DMS114 treated with DMSO at 0.1 percent for 48 hours (cell line): Measurements from ENCODE around the gene SYNGR3.
"Not testable (repeated sequence)": the region's sequence is repeated elsewhere in the genome, so short reads cannot be mapped to it uniquely, and the experiment has no call there.

ENCODE experiments used
- DNase-seq: peaks from one replicate; lab custom pipeline; 2025; ENCODE audit not compliant: unreplicated experiment; lab: John Stamatoyannopoulos, UW

The SYNGR3 gene

DNA sequence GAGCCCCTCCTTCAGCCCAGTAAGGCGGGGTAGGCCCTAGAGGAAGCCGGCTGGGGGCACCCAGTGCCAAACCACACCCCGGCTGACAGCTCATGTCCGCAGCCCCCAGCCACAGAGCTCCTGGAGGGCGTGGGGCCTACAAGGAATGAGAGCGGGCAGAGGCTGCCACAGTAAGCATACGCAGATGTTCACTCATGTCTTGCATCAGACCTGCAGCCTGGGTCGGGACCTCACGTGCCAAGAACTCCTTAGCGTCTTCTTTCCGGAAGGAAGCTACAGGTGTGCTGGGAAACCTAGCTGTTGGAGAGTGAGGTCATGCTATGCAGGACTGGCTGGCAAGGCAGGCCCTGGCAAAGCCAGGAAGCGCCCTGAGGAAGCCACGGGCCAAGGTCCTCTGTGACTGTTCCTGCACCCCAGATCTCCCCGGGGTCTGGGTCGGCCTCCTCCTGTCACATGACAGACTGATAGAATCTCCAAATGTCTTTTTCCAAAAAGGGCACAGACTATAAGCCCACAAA is 18.3 kb downstream of the SYNGR3 start:
- no peak for DNase-seq

- no peak for DNase-seq
These were observed 18.9 kb downstream of the SYNGR3 start for GRCh38 chr16:2008631-2009163.

- no peak for DNase-seq
These were observed 19.5 kb downstream of the SYNGR3 start for GRCh38 chr16:2009164-2009711.

- DNase-seq: peak; percentile 50
These were observed 20.2 kb downstream of the SYNGR3 start, which contains the start of gene ZNF598 for GRCh38 chr16:2009791-2010510. ZNF598 (minus strand) TSS chr16:2009821.

DNA sequence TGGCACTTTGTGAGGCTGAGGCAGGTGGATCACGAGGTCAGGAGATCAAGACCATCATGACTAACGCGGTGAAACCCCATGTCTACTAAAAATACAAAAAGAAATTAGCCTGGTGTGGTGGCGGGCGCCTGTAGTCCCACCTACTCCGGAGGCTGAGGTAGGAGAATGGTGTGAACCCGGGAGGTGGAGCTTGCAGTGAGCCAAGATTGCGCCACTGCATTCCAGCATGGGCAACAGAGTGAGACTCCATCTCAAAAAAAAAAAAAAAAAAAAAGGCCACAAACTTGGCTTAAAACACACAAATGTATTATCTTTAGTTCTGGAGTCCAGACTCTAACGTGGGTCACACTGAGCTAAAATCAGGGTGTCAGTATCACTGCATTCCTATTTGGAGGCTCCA is 22.0 kb downstream of the SYNGR3 start:
- not testable (repeated sequence) for DNase-seq

DNA sequence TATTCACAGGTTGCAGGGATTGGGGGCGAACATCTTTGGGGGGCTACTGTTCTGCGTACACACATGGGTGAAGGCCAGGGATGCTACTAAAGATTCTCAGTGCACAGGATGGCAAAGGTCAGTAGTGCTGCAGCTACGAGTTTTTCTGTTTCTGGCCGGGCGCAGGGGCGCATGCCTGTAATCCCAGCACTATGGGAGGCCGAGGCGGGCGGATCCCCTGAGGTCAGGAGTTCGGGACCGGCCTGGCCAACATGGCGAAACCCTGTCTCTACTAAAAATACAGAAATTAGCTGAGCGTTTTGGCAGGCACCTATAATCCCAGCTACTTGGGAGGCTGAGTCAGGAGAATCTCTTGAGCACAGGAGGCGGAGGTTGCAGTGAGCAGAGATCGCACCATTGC is 23.8 kb downstream of the SYNGR3 start:
- DNase-seq: no peak

DNA sequence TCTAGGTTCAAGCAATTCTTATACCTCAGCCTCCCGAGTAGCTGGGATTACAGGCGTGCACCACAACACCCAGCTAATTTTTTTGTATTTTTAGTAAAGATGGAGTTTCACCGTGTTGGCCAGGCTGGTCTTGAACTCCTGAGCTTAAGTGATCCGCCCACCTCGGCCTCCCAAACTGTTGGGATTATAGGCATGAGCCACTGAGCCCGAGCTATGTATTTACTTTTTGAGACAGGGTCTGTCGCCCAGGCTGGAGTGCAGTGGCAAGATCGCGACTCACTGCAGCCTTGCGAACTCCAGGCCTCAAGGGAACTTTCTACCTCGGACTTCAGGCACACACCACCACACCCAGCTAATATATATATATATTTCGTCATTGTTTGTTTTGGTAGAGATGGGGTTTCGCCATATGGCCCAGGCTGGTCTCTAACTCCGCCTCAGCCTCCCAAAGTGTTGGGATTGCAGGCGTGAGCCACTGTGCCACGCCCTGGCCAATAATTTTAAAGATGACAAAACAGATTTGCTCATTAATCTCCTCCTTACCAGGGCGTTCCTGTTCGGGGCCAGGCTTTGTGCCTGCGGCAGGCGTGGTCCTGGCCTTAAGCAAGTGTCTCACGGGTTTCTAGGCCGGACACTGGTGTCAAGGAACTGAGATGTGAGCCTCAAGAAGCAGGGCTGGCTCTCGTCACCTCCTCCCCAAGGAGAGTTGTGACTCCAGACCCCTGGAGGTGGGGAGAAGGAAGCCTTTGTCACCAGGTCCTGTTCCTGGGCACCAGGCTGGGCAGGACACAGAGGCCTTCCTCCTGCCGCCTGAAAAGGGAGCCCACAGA is 25.6 kb downstream of the SYNGR3 start:
- no peak for DNase-seq

- no peak for DNase-seq
These were observed 26.1 kb downstream of the SYNGR3 start for GRCh38 chr16:2015947-2016208.

DNA sequence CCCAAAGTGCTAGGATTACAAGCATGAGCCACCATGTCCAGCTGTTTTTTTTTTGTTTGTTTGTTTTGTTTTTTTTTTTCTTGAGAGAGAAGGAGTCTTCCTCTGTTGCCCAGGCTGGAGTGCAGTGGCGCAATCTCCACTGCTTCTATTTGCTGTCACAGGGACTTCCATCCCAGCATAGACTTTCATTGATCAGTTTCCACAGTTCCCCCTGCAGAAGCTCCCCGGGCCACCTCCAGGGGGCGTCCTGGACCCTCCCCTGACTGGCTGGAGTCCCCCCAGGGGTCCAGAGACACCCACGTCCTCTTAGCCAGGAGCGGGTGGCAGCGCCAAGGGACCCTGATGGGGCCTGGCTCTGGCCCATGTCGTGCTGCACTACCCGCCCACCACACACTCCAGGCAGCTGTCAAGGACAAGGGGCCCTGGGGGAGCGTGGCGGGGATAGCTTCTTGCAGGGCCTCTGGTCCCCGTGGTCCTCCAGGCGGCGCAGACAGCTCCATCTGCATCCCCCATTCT is 26.7 kb downstream of the SYNGR3 start:
- DNase-seq: no peak

DNA sequence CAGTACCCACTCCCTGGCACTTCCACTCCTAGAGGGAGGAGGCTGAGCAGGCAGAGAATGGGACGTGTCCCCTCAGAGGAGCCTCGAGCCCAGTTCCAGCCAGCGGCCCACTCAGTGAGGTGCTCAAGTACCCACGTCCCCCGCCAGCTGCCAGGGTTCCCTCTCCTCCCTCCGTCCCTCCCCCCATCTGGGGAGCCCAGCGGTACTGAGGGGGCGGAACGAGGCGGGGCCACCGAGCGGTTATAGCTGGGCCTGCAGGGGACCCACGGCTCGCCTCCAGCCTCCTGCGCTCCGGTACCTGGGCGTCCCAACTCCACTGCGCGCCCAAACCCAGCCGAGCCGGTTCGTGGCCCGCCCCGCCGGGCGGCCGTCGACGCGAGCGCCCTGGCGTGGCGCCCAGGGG is 29.7 kb downstream of the SYNGR3 start, which contains the start of gene NPW:
Gene NPW (plus strand): TSS at position 268 of the 403 bp plus-strand sequence.
- no peak for DNase-seq

- no peak for DNase-seq
These were observed 30.4 kb downstream of the SYNGR3 start for GRCh38 chr16:2019921-2020831.

- peak; percentile 71 for DNase-seq
These were observed 32.9 kb downstream of the SYNGR3 start for GRCh38 chr16:2022723-2023091.

- DNase-seq: peak; percentile 71
These were observed 33.6 kb downstream of the SYNGR3 start for GRCh38 chr16:2023092-2024031.

DNA sequence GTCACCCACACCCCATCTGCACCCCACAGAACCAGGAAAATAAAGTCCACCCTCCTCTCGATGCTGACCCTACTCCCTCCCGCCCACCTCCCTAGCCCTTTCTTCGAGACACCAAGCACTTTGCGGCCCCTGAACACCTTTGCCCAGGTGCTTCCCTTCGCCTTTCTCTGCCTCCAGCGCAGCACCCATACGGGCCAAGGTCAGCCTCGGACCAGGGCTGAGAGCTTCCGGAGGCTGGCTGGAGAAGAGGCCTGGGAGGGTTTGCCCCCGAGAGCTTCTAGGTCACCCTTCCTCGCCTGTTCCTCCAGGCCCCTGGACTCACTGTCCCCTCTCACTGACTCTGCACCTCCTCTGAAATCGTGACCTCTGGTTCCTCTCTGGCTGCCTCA is 34.3 kb downstream of the SYNGR3 start:
- DNase-seq: no peak

GRCh38 chr16:2025251-2025650 is 35.5 kb downstream of the SYNGR3 start:
- no peak for DNase-seq

DNA sequence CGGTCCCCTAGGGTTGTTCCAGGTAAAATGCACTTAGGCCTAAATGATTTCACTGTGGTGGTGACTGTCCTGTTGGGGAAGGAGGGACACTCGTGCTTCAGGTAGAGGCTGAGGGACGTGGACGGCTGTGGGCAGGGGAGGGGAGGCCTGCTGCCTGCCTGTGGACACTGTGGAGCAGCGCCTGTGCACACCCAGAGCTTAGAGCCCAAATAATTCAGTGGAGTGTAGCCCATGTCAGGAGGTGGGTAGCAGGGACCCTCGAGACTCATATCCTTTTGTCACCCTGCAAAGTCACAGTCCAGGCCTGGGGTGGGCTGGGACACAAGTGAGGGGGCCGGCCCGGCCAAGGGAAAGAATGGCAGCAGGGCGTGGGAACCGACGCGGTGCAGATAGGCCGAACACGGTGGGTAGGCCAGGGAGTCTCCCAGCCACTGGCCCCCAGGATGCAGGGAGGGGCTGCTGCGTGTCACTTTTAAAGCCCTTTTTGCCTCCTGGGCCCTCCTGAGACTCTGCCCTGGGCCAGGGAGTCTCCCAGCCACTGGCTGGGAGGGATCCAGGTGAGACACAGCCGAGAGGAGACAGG is 36.2 kb downstream of the SYNGR3 start:
- no peak for DNase-seq

DNA sequence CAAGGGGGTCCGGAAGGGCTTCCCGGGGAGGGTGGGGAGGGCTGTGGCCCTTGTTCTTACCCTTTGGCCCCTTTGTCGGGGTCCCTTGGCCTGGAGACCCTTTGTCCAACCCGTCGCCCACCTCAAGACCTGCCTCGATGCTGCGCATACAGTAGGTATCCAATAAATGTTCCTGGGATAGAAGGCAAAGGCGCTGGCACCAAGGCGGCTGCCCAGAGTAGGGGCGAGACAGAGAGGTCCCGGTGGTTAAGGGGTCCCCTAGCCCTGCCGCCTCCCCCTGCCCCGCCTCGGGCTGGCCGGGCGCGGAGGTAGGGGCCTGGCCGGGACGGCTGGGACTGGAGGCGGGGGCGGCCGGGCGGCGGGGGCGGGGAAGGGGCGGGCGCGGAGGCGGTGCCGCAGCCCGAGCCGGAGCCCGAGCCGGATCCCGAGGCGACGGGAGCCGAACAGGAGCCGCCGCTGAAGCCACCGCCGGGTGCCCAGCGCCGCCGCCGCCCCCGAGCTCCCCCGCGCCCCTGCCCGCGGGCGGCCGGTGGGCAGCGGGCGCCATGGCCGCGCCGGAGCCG is 36.8 kb downstream of the SYNGR3 start, which contains the start of gene NHERF2:
Gene NHERF2 (plus strand): TSS at position 442 of the 563 bp plus-strand sequence. CDS start 104 bp downstream, at position 546.
- DNase-seq: no peak
